Measurements from ENCODE around the gene KIF14. TPM values are rescaled to one million over a fixed set of nuclear protein-coding genes. Genes with fewer than 3 reads are reported as not detected.

Gene KIF14
- total RNA-seq, 2 experiments from 2014 or later = 13.7 to 13.9 TPM

- Mint-ChIP-seq H3K4me3 (no peak overlapping the region), H3K36me3 (ENCODE audit: low read depth) (no peaks in the 10 kb centered on the region), H3K9me3 (no peaks in the 10 kb centered on the region), H3K27me3 (no peaks in the 10 kb centered on the region), H3K4me1 (ENCODE audit: low read depth) (peaks cover 11% of the 10 kb centered on the region), H3K27ac (no peak overlapping the region)
- ATAC-seq (peak; percentile 86), DNase-seq (peak; percentile 49)
- ChIA-PET POLR2A (no interaction called here), CTCF (interaction anchor here (0.6 to 2.9 kb wide), 5 partner anchors 15 to 246 kb away, joined by 3 to 15 read pairs (median 3); no protein-coding TSS in a partner anchor)
- peak; percentile 20 for TF ChIP-seq CTCF (IDR thresholded peaks at IDR 0.05)
- intact Hi-C loops (cut with micrococcal nuclease) = no loop called here
Observed at GRCh38 chr1:200535605-200536004, 84.9 kb downstream of the KIF14 start.

- no peaks in the 10 kb centered on the region for H3K27me3 Mint-ChIP-seq
- CTCF ChIA-PET = interaction anchor here (2.0 kb wide), 1 partner anchor 845 kb away, joined by 4 read pairs; no protein-coding TSS in a partner anchor
- no peaks in the 10 kb centered on the region for H3K36me3 Mint-ChIP-seq (ENCODE audit: low read depth)
- H3K4me1 Mint-ChIP-seq (ENCODE audit: low read depth) = peaks cover 28% of the 10 kb centered on the region
- intact Hi-C loops (cut with micrococcal nuclease) = no loop called here
- H3K4me3 Mint-ChIP-seq = no peak overlapping the region
- H3K9me3 Mint-ChIP-seq = no peaks in the 10 kb centered on the region
- DNase-seq = peak; percentile 71
- POLR2A ChIA-PET = no interaction called here
- ATAC-seq = peak; percentile 90
- no peak for TF ChIP-seq CTCF (IDR thresholded peaks at IDR 0.05)
- no peak overlapping the region for H3K27ac Mint-ChIP-seq
Observed at GRCh38 chr1:200530623-200531261, 89.8 kb downstream of the KIF14 start.

- no peak for TF ChIP-seq CTCF (IDR thresholded peaks at IDR 0.05)
- DNase-seq (no peak), ATAC-seq (no peak)
- H3K9me3 Mint-ChIP-seq = no peaks in the 10 kb centered on the region
- intact Hi-C loops (cut with micrococcal nuclease) = no loop called here
- no peak overlapping the region for H3K4me3 Mint-ChIP-seq
- peaks cover 28% of the 10 kb centered on the region for H3K4me1 Mint-ChIP-seq (ENCODE audit: low read depth)
- H3K27ac Mint-ChIP-seq = no peak overlapping the region
- no peaks in the 10 kb centered on the region for H3K36me3 Mint-ChIP-seq (ENCODE audit: low read depth)
- ChIA-PET POLR2A (no interaction called here), CTCF (interaction anchor here (1.0 to 4.4 kb wide), 7 partner anchors 19 to 844 kb away, joined by 3 to 18 read pairs (median 4); no protein-coding TSS in a partner anchor)
- no peaks in the 10 kb centered on the region for H3K27me3 Mint-ChIP-seq
Observed at GRCh38 chr1:200528858-200529606, 91.5 kb downstream of the KIF14 start.

- Mint-ChIP-seq H3K27ac (no peak overlapping the region), H3K4me3 (no peak overlapping the region), H3K36me3 (ENCODE audit: low read depth) (no peaks in the 10 kb centered on the region), H3K4me1 (ENCODE audit: low read depth) (peaks cover 28% of the 10 kb centered on the region), H3K9me3 (no peaks in the 10 kb centered on the region), H3K27me3 (no peaks in the 10 kb centered on the region)
- intact Hi-C loops (cut with micrococcal nuclease) = no loop called here
- ChIA-PET CTCF (interaction anchor here (2.0 to 4.4 kb wide), 2 partner anchors 10 to 18 kb away, joined by 4 to 18 read pairs; no protein-coding TSS in a partner anchor), POLR2A (no interaction called here)
- ATAC-seq = no peak
- DNase-seq = no peak
- TF ChIP-seq CTCF (IDR thresholded peaks at IDR 0.05) = no peak
Observed at GRCh38 chr1:200527670-200528069, 92.9 kb downstream of the KIF14 start.
